B cell (primary cell): ENCODE data around the gene ZNF618. TPM values are rescaled to one million over a fixed set of nuclear protein-coding genes. Genes with fewer than 3 reads are reported as not detected.

Experiments
- ATAC-seq: fragments of 200-7000 bp; cut with Tn5 transposase; one replicate; pipeline ENCODE4 v1.10.0; 2021; ENCODE audit warnings: low read depth, mild to moderate bottlenecking, moderate number of reproducible peaks, moderate library complexity
- CTCF ChIA-PET: fragments of 350-600 bp; sonication (Branson Sonifier 250); formaldehyde crosslinking; loops from one replicate; lab custom pipeline; 2021; ENCODE audit warnings: antibody characterized with exemption, inconsistent platforms; lab: Charles Lee
- POLR2A ChIA-PET: fragments of 350-600 bp; sonication (Branson Sonifier 250); formaldehyde crosslinking; loops from one replicate; lab custom pipeline; 2021; ENCODE audit warnings: antibody characterized with exemption; lab: Charles Lee
- DNase-seq: peaks from one replicate; pipeline ENCODE4 v3.0.0; 2013
- H2AFZ ChIP-seq: 2 replicates; pipeline ENCODE4 v1.6.1; 2012; ENCODE audit warnings: mild to moderate bottlenecking, low read depth, low read length; ENCODE audit not compliant: insufficient read depth, poor library complexity, severe bottlenecking
- H3K27ac ChIP-seq, 2 donors: 1 replicate in 1 of 2; 2 replicates in 1 of 2; pipeline ENCODE4 v1.5.1; 2012 to 2013; ENCODE audit warnings: low read length in 2 of 2, mild to moderate bottlenecking in 2 of 2, moderate library complexity in 1 of 2
- H3K27me3 ChIP-seq, 4 experiments: fragments of 200-600 bp in 1 of 4; sonication (generic) in 1 of 4; replicated peaks in 1 of 4; 1 replicate in 2 of 4; 2 replicates in 2 of 4; pipeline versions ENCODE4 v1.6.1 to v1.7.0; 2013 to 2016; ENCODE audit warnings: low read length in 3 of 4, mild to moderate bottlenecking in 2 of 4, mixed read lengths in 1 of 4, moderate library complexity in 1 of 4; ENCODE audit not compliant: insufficient read depth in 4 of 4, control insufficient read depth in 3 of 4; ENCODE audit errors: control extremely low read depth in 1 of 4
- H3K36me3 ChIP-seq, 2 experiments: replicated peaks in 1 of 2; 1 replicate in 1 of 2; 2 replicates in 1 of 2; pipeline versions ENCODE4 v1.6.1 to v1.7.1; 2013; ENCODE audit warnings: low read length in 1 of 2; ENCODE audit not compliant: insufficient read depth in 2 of 2, control insufficient read depth in 1 of 2; ENCODE audit errors: control extremely low read depth in 1 of 2, extremely low read depth in 1 of 2
- H3K4me1 ChIP-seq, 2 donors: fragments of 200-600 bp in 1 of 2; sonication (generic) in 1 of 2; 1 replicate in 1 of 2; 2 replicates in 1 of 2; pipeline versions ENCODE4 v1.5.1 to v1.6.1; 2013 to 2017; ENCODE audit warnings: low read length in 2 of 2; ENCODE audit not compliant: control insufficient read depth in 2 of 2, insufficient read depth in 2 of 2
- H3K4me2 ChIP-seq: replicated peaks from 2 replicates; pipeline ENCODE3; 2012; ENCODE audit warnings: mild to moderate bottlenecking, low read depth, low read length; ENCODE audit not compliant: poor library complexity, severe bottlenecking
- H3K4me3 ChIP-seq, 5 experiments: fragments of 200-600 bp in 1 of 5; sonication (generic) in 1 of 5; 1 replicate in 3 of 5; 2 replicates in 2 of 5; pipeline versions ENCODE4 v1.5.1 to v1.7.0; 2011 to 2016; ENCODE audit warnings: low read length in 4 of 5, mild to moderate bottlenecking in 4 of 5, low read depth in 2 of 5, control low read depth in 1 of 5, moderate library complexity in 1 of 5; ENCODE audit not compliant: insufficient read depth in 1 of 5; ENCODE audit errors: control extremely low read depth in 1 of 5, extremely low read depth in 1 of 5
- H3K79me2 ChIP-seq: fragments of 200-600 bp; sonication (generic); one replicate; pipeline ENCODE4 v1.6.0; 2016; ENCODE audit warnings: low read length; ENCODE audit not compliant: control insufficient read depth, insufficient read depth
- H3K9ac ChIP-seq: fragments of 200-600 bp; sonication (generic); 2 replicates; pipeline ENCODE4 v1.6.1; 2017; ENCODE audit warnings: mild to moderate bottlenecking, low read length, moderate library complexity
- H3K9me3 ChIP-seq, 3 donors: one replicate each; pipeline versions ENCODE4 v1.6.1 to v1.7.1; 2013; ENCODE audit warnings: low read length in 2 of 3; ENCODE audit not compliant: control insufficient read depth in 2 of 3, insufficient read depth in 1 of 3; ENCODE audit errors: control extremely low read depth in 1 of 3
- H4K20me1 ChIP-seq: 2 replicates; pipeline ENCODE4 v1.6.0; 2012; ENCODE audit warnings: mild to moderate bottlenecking, low read length; ENCODE audit not compliant: insufficient read depth, control insufficient read depth, poor library complexity, severe bottlenecking
- H3K27ac Mint-ChIP-seq: one replicate; pipeline ENCODE4 v1.8.0; 2021; ENCODE audit warnings: mixed read lengths
- H3K27me3 Mint-ChIP-seq: one replicate; pipeline ENCODE4 v1.8.0; 2021; ENCODE audit warnings: mixed read lengths
- H3K4me1 Mint-ChIP-seq: one replicate; pipeline ENCODE4 v1.8.0; 2021; ENCODE audit warnings: mixed read lengths
- H3K4me3 Mint-ChIP-seq: one replicate; pipeline ENCODE4 v1.8.0; 2021; ENCODE audit warnings: mixed read lengths
- H3K9me3 Mint-ChIP-seq: one replicate; pipeline ENCODE4 v1.8.0; 2022; ENCODE audit warnings: mixed read lengths; ENCODE audit not compliant: insufficient read depth
- CTCF ChIP-seq: fragments of 200-600 bp; IDR thresholded peaks from one replicate; pipeline ENCODE4 v1.8.0; 2022; ENCODE audit warnings: antibody characterized with exemption, mild to moderate bottlenecking
- EZH2 ChIP-seq: IDR thresholded peaks from 2 replicates; pipeline ENCODE4 v1.6.1; 2012; ENCODE audit warnings: borderline replicate concordance, low read depth, mild to moderate bottlenecking, moderate library complexity, low read length; ENCODE audit not compliant: insufficient read depth, poor library complexity, severe bottlenecking
- WGBS: methylation state at CpG from one replicate; pipeline ENCODE4 v1.1.5; 2013; ENCODE audit warnings: missing lambda C conversion rate; ENCODE audit not compliant: insufficient coverage; 5-methylcytosine and 5-hydroxymethylcytosine counted together
- intact Hi-C: fragments of 100-400 bp; cut with micrococcal nuclease; formaldehyde crosslinking; loops from one replicate; pipeline ENCODE4 v1.10.0; 2022
- polyA plus RNA-seq: library from polyadenylated mRNA; depleted of rRNA; stranded (reverse); fragments of >200 nt; gene quantifications from 2 replicates; pipeline ENCODE4 v1.2.3, GENCODE V29; 2012
- total RNA-seq, 2 donors: library from RNA; stranded (reverse); fragments of 120-200 nt in 1 of 2; gene quantifications; 1 replicate in 1 of 2; 2 replicates in 1 of 2; pipeline versions ENCODE4 v1.2.3 to v1.2.4, GENCODE V29; 2013 to 2022

ZNF618 gene
- total and polyA plus RNA-seq, 2 donors (not counting 1 experiment from before 2014, with no cell fraction given): 1.4 to 2.5 TPM

DNA sequence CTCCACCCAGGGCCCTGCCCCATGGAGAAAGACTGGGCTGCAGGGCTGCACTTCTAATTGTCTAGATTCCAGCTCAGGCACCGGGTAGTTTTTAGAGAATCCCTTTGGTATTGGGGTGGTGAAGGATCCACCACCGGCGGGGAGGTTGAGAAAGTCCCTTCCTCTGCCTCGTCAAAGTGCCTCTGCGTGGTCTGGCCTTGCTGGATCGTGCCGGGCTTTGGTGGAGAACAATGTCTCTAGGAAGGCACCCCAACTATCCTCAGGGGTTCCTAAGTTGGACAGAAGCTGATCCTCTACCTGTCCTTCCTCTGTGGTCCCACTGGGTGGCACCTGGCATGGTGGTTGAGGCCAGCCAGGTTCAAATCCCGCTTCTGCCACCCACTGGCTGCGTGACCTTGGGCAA, 209.3 kb downstream of the ZNF618 start:
- no peak for TF ChIP-seq CTCF
- TF ChIP-seq EZH2: no peak
- Histone ChIP-seq H3K27me3 (no peaks in the 10 kb centered on the region), H3K27ac (no peak overlapping the region), H3K79me2 (no peaks in the 10 kb centered on the region), H3K9me3 (no peaks in the 10 kb centered on the region), H3K4me2 (no peak overlapping the region), H2AFZ (no peak overlapping the region), H4K20me1 (no peaks in the 10 kb centered on the region), H3K4me1 (no peaks in the 10 kb centered on the region), H3K9ac (no peak overlapping the region), H3K4me3 (no peak overlapping the region), H3K36me3 (no peaks in the 10 kb centered on the region)
- intact Hi-C loops: no loop called here
- Mint-ChIP-seq H3K4me3 (no peak overlapping the region), H3K27me3 (peaks cover 14% of the 10 kb centered on the region), H3K9me3 (no peaks in the 10 kb centered on the region), H3K4me1 (no peaks in the 10 kb centered on the region), H3K27ac (no peak overlapping the region)
- DNase-seq (no peak), ATAC-seq (no peak)
- ChIA-PET CTCF (interaction anchor here (1.2 to 2.0 kb wide), 4 partner anchors 9 to 205 kb away, joined by 3 to 7 read pairs (median 6); no protein-coding TSS in a partner anchor), POLR2A (no interaction called here)
- 97% methylated on average over 9 of the region's 9 CpGs for WGBS

GRCh38 chr9:114086009-114086408, 209.9 kb downstream of the ZNF618 start:
- no peak overlapping the region for H3K4me3 ChIP-seq
- no peak for ATAC-seq
- POLR2A ChIA-PET: no interaction called here
- no peak overlapping the region for H3K9ac ChIP-seq
- Mint-ChIP-seq H3K27ac (no peak overlapping the region), H3K4me1 (no peaks in the 10 kb centered on the region), H3K27me3 (peaks cover 19% of the 10 kb centered on the region), H3K9me3 (no peaks in the 10 kb centered on the region), H3K4me3 (no peak overlapping the region)
- H4K20me1 ChIP-seq: no peaks in the 10 kb centered on the region
- no peaks in the 10 kb centered on the region for H3K4me1 ChIP-seq
- no peak overlapping the region for H3K4me2 ChIP-seq
- H3K9me3 ChIP-seq: no peaks in the 10 kb centered on the region
- no peaks in the 10 kb centered on the region for H3K79me2 ChIP-seq
- no peaks in the 10 kb centered on the region for H3K36me3 ChIP-seq
- TF ChIP-seq EZH2 (no peak), CTCF (no peak)
- no peak overlapping the region for H2AFZ ChIP-seq
- CTCF ChIA-PET: interaction anchor here (1.0 kb wide), 1 partner anchor 204 kb away, joined by 3 read pairs; no protein-coding TSS in a partner anchor
- intact Hi-C loops: no loop called here
- H3K27ac ChIP-seq: no peak overlapping the region
- 92% methylated on average over 6 of the region's 6 CpGs for WGBS
- no peaks in the 10 kb centered on the region for H3K27me3 ChIP-seq
- DNase-seq: no peak
